GM21825 (cell line): ENCODE data around the gene P4HB.

Source experiments
- ATAC-seq: cut with Tn5 transposase; IDR thresholded peaks from one replicate; pipeline ENCODE4 v1.9.1; 2021; ENCODE audit warnings: mild to moderate bottlenecking, moderate library complexity; ENCODE audit not compliant: unreplicated experiment

The P4HB gene

GRCh38 chr17:81833160-81833920, 27.0 kb downstream of the P4HB start, which contains the start of gene MCRIP1:
Gene MCRIP1 (minus strand): TSS chr17:81833291. CDS start chr17:81824506, 8,785 bp downstream.
- peak; percentile 58 for ATAC-seq

- ATAC-seq, result peak; percentile 17
These were observed 27.7 kb downstream of the P4HB start for GRCh38 chr17:81832608-81833159.

- ATAC-seq, result peak; percentile 7
These were observed 28.3 kb downstream of the P4HB start for GRCh38 chr17:81831957-81832607.

GRCh38 chr17:81831563-81831956, 28.8 kb downstream of the P4HB start:
- ATAC-seq, result no peak

- ATAC-seq, result no peak
These were observed 30.5 kb downstream of the P4HB start for GRCh38 chr17:81829858-81830257.

GRCh38 chr17:81828656-81829055, 31.7 kb downstream of the P4HB start:
- no peak for ATAC-seq

- ATAC-seq, result no peak
These were observed 34.4 kb downstream of the P4HB start for GRCh38 chr17:81825841-81826466.

- ATAC-seq, result no peak
These were observed 35.7 kb downstream of the P4HB start for GRCh38 chr17:81824595-81824994.

GRCh38 chr17:81823820-81824550, 36.4 kb downstream of the P4HB start:
- ATAC-seq, result no peak

- ATAC-seq, result no peak
These were observed 37.1 kb downstream of the P4HB start for GRCh38 chr17:81822996-81823819.

- no peak for ATAC-seq
These were observed 38.1 kb downstream of the P4HB start for GRCh38 chr17:81822312-81822637.

- ATAC-seq, result no peak
These were observed 38.6 kb downstream of the P4HB start for GRCh38 chr17:81821603-81822311.

GRCh38 chr17:81821147-81821546, 39.2 kb downstream of the P4HB start:
- no peak for ATAC-seq

- no peak for ATAC-seq
These were observed 40.6 kb downstream of the P4HB start for GRCh38 chr17:81819708-81820107.

- no peak for ATAC-seq
These were observed 42.6 kb downstream of the P4HB start for GRCh38 chr17:81817758-81818147.

- no peak for ATAC-seq
These were observed 44.7 kb downstream of the P4HB start for GRCh38 chr17:81815646-81815986.

- no peak for ATAC-seq
These were observed 45.3 kb downstream of the P4HB start for GRCh38 chr17:81814748-81815645.

GRCh38 chr17:81813861-81814683, 46.3 kb downstream of the P4HB start:
- no peak for ATAC-seq
